Gastroesophageal sphincter (tissue), 3 donors: ENCODE data around the gene DYRK4.

Experiments
- CTCF ChIP-seq, 4 experiments: fragments of 200-600 bp in 2 of 4; fragments of 450-650 bp in 2 of 4; sonication (generic) in 1 of 4; IDR thresholded peaks; one replicate each; pipeline ENCODE4 v1.5.1; 2017 to 2019; ENCODE audit warnings: antibody characterized with exemption in 4 of 4, mild to moderate bottlenecking in 2 of 4, moderate library complexity in 2 of 4
- POLR2A ChIP-seq, 2 donors: fragments of 450-650 bp; IDR thresholded peaks; one replicate each; pipeline ENCODE4 v1.6.1; 2017; ENCODE audit warnings: antibody characterized with exemption in 2 of 2, mild to moderate bottlenecking in 2 of 2, moderate library complexity in 1 of 2

- no peak for TF ChIP-seq CTCF (IDR thresholded peaks at IDR 0.05)
- TF ChIP-seq POLR2A (IDR thresholded peaks at IDR 0.05): no peak
Measured at GRCh38 chr12:4553943-4554342, 8.1 kb upstream of the DYRK4 start.
